Cerebellar nuclear complex (tissue), 1 donor: ENCODE results near the gene GALNT11.

ENCODE experiments used
- DNase-seq, 2 experiments: peaks; one replicate each; lab custom pipeline; 2025; lab: John Stamatoyannopoulos, UW

The GALNT11 gene

DNA sequence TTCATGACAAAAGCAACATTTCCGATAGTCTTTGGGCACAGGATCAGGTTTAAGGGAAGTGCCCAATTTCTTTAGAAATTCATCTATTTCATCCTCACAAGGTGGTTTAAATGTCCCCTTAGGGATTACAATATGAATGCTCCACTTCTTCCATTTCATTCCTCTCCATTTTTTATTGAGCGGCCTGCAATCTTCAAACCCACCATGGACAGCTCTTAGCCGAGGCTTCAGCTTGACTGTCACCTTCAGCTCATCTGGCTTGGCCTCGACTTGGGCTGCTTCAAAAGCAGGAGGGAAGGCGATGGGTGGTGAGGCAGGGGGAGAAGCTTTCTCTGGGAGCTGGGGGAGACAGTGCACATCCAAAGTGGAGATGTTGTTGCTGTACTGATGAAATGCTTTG lies 123.2 kb downstream of the GALNT11 start:
- DNase-seq, result no peak

DNA sequence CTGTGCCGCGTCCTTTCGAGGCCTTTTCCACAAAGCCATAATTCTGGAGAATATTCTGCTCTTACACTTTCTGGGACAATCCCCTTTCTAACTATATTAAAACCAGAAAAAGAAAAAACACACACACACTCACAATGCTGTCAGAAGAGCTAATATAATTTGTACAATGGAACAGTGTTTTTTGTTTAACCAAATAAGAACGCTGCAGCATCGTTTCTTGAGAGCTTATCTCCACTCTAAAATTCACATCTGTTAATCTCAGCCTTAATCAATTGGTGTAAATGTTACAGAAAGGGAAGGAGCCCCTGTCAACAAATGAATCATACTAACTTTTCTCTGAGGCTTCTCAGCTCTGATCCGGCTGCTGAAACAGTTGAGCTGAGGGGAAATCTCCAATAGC lies 123.9 kb downstream of the GALNT11 start:
- DNase-seq, result no peak

- no peak for DNase-seq
Measured at GRCh38 chr7:152152267-152152666, 126.8 kb downstream of the GALNT11 start.

DNA sequence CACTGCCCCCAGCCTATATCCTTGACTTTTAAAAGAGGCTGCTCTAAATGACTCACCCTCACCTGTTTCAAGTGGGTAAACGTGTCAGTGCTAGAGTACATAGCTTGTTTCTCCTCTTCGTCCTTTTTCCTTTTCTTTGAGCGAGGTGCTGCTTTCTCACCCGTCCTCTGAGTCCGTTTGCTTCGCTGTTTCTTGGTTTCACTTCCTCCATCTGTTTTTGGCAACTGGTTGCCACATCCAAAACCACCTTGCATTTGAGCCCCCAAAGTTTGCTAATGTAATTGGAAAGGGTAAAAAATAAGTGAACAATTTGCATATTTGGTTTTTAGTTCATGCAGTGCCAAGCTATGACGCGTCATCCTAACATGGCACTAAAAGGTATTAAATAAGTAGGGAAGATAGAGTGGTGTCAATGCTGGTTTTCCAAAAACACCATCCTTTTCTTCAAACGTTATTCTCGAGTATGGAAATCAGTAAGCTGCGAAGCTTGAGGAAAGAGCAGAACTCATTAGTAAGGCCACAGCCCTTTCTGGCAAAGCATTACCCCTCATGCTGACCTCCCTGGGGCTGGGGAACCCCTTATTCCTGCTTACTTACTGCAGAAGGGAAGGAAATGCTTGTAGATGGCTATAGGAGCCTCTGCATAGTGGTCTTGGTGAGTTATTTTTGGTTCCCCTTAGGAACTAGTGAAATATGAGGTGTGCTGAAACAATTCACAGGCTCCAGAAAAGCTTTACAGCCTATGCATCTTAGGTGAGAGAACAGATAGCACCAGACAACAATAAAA lies 133.5 kb downstream of the GALNT11 start:
- DNase-seq, result no peak

GRCh38 chr7:152161171-152161570 lies 135.7 kb downstream of the GALNT11 start:
- no peak for DNase-seq

DNA sequence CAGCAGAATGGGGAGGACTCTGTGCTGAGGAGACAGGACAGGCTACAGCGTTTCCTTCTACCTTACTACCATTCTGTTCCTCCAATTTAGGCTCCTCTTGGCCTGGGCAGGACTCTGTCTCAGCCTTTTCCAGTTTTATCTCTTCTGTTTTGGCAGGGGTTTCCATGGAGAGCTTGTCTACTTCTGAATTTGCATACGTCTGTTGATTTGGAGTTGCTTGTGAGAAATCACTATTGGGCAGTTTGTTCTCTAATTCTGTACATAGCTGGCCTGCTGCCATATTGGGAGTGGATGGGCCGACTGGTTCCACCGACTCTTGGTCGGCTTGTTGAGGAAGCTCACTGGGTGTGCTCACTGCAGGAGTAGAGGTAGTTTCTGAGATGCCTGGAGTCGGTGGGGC lies 136.8 kb downstream of the GALNT11 start:
- DNase-seq, result no peak
